HepG2 (cell line): ENCODE results near the gene UAP1L1. TPM values are rescaled to one million over a fixed set of nuclear protein-coding genes. Genes with fewer than 3 reads are reported as not detected.

Experiments
- ARNT2 ChIP-seq: sonication (generic); formaldehyde crosslinking; IDR thresholded peaks from 2 replicates; pipeline ENCODE4 v1.8.0; 2022; ENCODE audit warnings: mild to moderate bottlenecking, low read depth, missing genetic modification reagents, moderate library complexity
- BRCA1 ChIP-seq: sonication (generic); formaldehyde crosslinking; IDR thresholded peaks from 2 replicates; pipeline ENCODE4 v1.4.0; 2020; ENCODE audit warnings: missing genetic modification reagents
- DNMT1 ChIP-seq: sonication (generic); formaldehyde crosslinking; IDR thresholded peaks from 2 replicates; pipeline ENCODE4 v1.5.1; 2020; ENCODE audit warnings: mild to moderate bottlenecking, missing genetic modification reagents
- FOXO1 ChIP-seq: sonication (generic); formaldehyde crosslinking; IDR thresholded peaks from 2 replicates; pipeline ENCODE4 v1.4.0; 2020; ENCODE audit warnings: missing genetic modification reagents
- JUNB ChIP-seq: sonication (generic); formaldehyde crosslinking; IDR thresholded peaks from 2 replicates; pipeline ENCODE4 v1.8.0; 2022; ENCODE audit warnings: missing genetic modification reagents, mild to moderate bottlenecking, borderline replicate concordance
- MAFF ChIP-seq: IDR thresholded peaks from 2 replicates; pipeline ENCODE4 v1.6.1; 2011; ENCODE audit warnings: low read depth, low read length, improper control_type of control experiment
- NCOA1 ChIP-seq: sonication (generic); formaldehyde crosslinking; IDR thresholded peaks from 2 replicates; pipeline ENCODE4 v1.9.0; 2021; ENCODE audit warnings: missing genetic modification reagents
- PRMT3 ChIP-seq: sonication (generic); formaldehyde crosslinking; IDR thresholded peaks from 2 replicates; pipeline ENCODE4 v1.8.1; 2022; ENCODE audit warnings: low read depth, mild to moderate bottlenecking, moderate library complexity, missing genetic modification reagents, borderline replicate concordance
- SIX1 ChIP-seq: sonication (generic); formaldehyde crosslinking; IDR thresholded peaks from 2 replicates; pipeline ENCODE4 v1.4.0; 2020; ENCODE audit warnings: missing genetic modification reagents, borderline replicate concordance
- THAP11 ChIP-seq: IDR thresholded peaks from 2 replicates; pipeline ENCODE4 v1.6.1; 2016; ENCODE audit warnings: missing biosample characterization, missing genetic modification reagents
- ZNF138 ChIP-seq: sonication (generic); formaldehyde crosslinking; IDR thresholded peaks from 2 replicates; pipeline ENCODE4 v1.5.0; 2020; ENCODE audit warnings: mild to moderate bottlenecking, low read depth, missing genetic modification reagents
- ZNF292 ChIP-seq: sonication (generic); formaldehyde crosslinking; IDR thresholded peaks from 2 replicates; pipeline ENCODE4 v1.8.1; 2022; ENCODE audit warnings: mild to moderate bottlenecking, low read depth, missing genetic modification reagents, borderline replicate concordance
- ZNF343 ChIP-seq: sonication (generic); formaldehyde crosslinking; IDR thresholded peaks from 2 replicates; pipeline ENCODE4 v1.4.0; 2020; ENCODE audit warnings: mild to moderate bottlenecking, missing genetic modification reagents
- ZNF556 ChIP-seq: sonication (generic); formaldehyde crosslinking; IDR thresholded peaks from 2 replicates; pipeline ENCODE4 v1.4.0; 2020; ENCODE audit warnings: mild to moderate bottlenecking, missing genetic modification reagents, borderline replicate concordance
- ZNF737 ChIP-seq: sonication (generic); formaldehyde crosslinking; IDR thresholded peaks from 2 replicates; pipeline ENCODE4 v1.5.0; 2020; ENCODE audit warnings: missing genetic modification reagents, mild to moderate bottlenecking, borderline replicate concordance
- polyA plus RNA-seq, 8 experiments: library from polyadenylated mRNA; depleted of rRNA in 3 of 8; stranded (reverse) in 7 of 8; unstranded in 1 of 8; fragments of >200 nt; fragmentation: Illumina TruSeq in 4 of 8; extraction: Trizol in 4 of 8; gene quantifications; 2 replicates each; pipeline versions ENCODE4 v1.2.1 to v1.2.3, GENCODE V29; 2011 to 2016; ENCODE audit warnings: low read depth in 4 of 8, missing spikeins in 1 of 8, mixed read lengths in 1 of 8; ENCODE audit not compliant: insufficient read depth in 1 of 8
- total RNA-seq, 5 experiments: library from RNA; depleted of rRNA; stranded (reverse); fragments of >200 nt; fragmentation: Illumina TruSeq; extraction: Trizol; gene quantifications; 2 replicates each; pipeline ENCODE4 v1.2.3, GENCODE V29; 2016; ENCODE audit warnings: low read depth in 1 of 5
- TF ChIP-seq, protein P1 (sequence below): sonication (generic); formaldehyde crosslinking; IDR thresholded peaks from 2 replicates; pipeline ENCODE4 v1.4.0; 2020; ENCODE audit warnings: mild to moderate bottlenecking, missing genetic modification reagents
- TF ChIP-seq, protein P2 (sequence below): sonication (generic); formaldehyde crosslinking; IDR thresholded peaks from 2 replicates; pipeline ENCODE4 v1.4.0; 2020; ENCODE audit warnings: mild to moderate bottlenecking, low read depth, missing genetic modification reagents
- TF ChIP-seq, protein P3 (sequence below): IDR thresholded peaks from 2 replicates; pipeline ENCODE4 v1.4.0; 2020; ENCODE audit warnings: mild to moderate bottlenecking, missing genetic modification reagents
- TF ChIP-seq, protein P4 (sequence below): IDR thresholded peaks from 2 replicates; pipeline ENCODE4 v1.6.1; 2012; ENCODE audit warnings: inconsistent platforms

UAP1L1 gene
- total and polyA plus RNA-seq, 2 of the 13 experiments (the other 11 are each of a cell fraction or from before 2014, with no cell fraction given): 5.4 to 6.4 TPM

DNA sequence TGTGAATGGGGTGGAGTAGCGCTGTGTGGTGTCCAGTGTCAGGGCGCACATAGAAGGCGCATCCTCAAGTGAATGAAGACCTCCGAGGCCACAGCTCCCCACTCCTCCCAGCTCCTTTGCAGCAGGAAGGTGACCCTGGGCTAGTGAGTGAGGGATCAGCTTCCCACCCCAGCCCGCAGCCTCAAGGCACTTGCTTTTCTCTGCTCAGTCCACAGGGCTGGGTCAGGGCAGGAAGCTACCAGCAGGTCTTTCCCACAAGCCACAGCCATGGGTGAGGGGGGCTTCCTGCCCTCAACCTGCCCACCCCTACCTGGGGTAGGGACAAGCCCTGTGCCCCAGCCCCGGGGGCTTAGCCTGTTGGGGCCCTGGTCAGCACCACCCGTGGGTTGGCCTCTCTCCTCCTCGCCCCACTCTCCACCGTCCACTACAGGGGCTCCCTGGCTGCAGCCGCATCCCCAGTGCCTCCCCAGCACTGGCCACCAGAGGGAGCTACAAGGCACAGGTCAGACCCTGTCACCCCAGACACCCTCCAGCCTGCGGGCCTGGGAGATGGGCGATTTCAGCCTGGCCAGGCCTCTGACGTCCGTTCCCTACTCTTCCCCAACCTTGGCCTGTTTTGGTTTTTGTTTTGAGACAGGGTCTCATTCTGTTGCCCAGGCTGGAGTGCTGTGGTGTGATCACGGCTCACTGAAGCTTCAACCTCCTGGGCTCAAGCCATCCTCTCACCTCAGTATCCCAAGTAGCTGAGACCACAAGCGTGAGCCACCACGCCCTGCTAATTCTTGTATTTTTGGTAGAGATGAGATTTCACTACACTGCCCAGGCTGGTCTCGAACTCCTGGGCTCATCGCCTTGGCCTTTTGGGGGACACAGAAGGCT, 48.0 kb upstream of the UAP1L1 start (continued):
- TF ChIP-seq, protein P1, sequence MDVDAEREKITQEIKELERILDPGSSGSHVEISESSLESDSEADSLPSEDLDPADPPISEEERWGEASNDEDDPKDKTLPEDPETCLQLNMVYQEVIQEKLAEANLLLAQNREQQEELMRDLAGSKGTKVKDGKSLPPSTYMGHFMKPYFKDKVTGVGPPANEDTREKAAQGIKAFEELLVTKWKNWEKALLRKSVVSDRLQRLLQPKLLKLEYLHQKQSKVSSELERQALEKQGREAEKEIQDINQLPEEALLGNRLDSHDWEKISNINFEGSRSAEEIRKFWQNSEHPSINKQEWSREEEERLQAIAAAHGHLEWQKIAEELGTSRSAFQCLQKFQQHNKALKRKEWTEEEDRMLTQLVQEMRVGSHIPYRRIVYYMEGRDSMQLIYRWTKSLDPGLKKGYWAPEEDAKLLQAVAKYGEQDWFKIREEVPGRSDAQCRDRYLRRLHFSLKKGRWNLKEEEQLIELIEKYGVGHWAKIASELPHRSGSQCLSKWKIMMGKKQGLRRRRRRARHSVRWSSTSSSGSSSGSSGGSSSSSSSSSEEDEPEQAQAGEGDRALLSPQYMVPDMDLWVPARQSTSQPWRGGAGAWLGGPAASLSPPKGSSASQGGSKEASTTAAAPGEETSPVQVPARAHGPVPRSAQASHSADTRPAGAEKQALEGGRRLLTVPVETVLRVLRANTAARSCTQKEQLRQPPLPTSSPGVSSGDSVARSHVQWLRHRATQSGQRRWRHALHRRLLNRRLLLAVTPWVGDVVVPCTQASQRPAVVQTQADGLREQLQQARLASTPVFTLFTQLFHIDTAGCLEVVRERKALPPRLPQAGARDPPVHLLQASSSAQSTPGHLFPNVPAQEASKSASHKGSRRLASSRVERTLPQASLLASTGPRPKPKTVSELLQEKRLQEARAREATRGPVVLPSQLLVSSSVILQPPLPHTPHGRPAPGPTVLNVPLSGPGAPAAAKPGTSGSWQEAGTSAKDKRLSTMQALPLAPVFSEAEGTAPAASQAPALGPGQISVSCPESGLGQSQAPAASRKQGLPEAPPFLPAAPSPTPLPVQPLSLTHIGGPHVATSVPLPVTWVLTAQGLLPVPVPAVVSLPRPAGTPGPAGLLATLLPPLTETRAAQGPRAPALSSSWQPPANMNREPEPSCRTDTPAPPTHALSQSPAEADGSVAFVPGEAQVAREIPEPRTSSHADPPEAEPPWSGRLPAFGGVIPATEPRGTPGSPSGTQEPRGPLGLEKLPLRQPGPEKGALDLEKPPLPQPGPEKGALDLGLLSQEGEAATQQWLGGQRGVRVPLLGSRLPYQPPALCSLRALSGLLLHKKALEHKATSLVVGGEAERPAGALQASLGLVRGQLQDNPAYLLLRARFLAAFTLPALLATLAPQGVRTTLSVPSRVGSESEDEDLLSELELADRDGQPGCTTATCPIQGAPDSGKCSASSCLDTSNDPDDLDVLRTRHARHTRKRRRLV (CRISPR knock-in tag): no peak
- TF ChIP-seq NCOA1: no peak
- no peak for TF ChIP-seq JUNB (CRISPR knock-in tag)
- TF ChIP-seq MAFF: no peak
- TF ChIP-seq FOXO1 (CRISPR knock-in tag): 0 out of 2 replicates have a peak, but pooled peaks have one; percentile 7
- no peak for TF ChIP-seq SIX1 (CRISPR knock-in tag)
- 0 out of 2 replicates have a peak, but pooled peaks have one; percentile 38 for TF ChIP-seq ZNF292 (CRISPR knock-in tag)
- TF ChIP-seq, protein P2, sequence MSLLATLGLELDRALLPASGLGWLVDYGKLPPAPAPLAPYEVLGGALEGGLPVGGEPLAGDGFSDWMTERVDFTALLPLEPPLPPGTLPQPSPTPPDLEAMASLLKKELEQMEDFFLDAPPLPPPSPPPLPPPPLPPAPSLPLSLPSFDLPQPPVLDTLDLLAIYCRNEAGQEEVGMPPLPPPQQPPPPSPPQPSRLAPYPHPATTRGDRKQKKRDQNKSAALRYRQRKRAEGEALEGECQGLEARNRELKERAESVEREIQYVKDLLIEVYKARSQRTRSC (CRISPR knock-in tag): no peak
- no peak for TF ChIP-seq BRCA1 (CRISPR knock-in tag)
- TF ChIP-seq, protein P3, sequence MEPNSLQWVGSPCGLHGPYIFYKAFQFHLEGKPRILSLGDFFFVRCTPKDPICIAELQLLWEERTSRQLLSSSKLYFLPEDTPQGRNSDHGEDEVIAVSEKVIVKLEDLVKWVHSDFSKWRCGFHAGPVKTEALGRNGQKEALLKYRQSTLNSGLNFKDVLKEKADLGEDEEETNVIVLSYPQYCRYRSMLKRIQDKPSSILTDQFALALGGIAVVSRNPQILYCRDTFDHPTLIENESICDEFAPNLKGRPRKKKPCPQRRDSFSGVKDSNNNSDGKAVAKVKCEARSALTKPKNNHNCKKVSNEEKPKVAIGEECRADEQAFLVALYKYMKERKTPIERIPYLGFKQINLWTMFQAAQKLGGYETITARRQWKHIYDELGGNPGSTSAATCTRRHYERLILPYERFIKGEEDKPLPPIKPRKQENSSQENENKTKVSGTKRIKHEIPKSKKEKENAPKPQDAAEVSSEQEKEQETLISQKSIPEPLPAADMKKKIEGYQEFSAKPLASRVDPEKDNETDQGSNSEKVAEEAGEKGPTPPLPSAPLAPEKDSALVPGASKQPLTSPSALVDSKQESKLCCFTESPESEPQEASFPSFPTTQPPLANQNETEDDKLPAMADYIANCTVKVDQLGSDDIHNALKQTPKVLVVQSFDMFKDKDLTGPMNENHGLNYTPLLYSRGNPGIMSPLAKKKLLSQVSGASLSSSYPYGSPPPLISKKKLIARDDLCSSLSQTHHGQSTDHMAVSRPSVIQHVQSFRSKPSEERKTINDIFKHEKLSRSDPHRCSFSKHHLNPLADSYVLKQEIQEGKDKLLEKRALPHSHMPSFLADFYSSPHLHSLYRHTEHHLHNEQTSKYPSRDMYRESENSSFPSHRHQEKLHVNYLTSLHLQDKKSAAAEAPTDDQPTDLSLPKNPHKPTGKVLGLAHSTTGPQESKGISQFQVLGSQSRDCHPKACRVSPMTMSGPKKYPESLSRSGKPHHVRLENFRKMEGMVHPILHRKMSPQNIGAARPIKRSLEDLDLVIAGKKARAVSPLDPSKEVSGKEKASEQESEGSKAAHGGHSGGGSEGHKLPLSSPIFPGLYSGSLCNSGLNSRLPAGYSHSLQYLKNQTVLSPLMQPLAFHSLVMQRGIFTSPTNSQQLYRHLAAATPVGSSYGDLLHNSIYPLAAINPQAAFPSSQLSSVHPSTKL (CRISPR knock-in tag): no peak
- TF ChIP-seq DNMT1 (CRISPR knock-in tag): no peak
- TF ChIP-seq, protein P4, sequence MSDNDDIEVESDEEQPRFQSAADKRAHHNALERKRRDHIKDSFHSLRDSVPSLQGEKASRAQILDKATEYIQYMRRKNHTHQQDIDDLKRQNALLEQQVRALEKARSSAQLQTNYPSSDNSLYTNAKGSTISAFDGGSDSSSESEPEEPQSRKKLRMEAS: no peak; the same call in 1 of the 2 replicates
- TF ChIP-seq THAP11 (CRISPR knock-in tag): peak; percentile 36; the same call in 1 of the 2 replicates
- no peak for TF ChIP-seq ZNF737 (CRISPR knock-in tag)
- no peak for TF ChIP-seq ZNF343 (CRISPR knock-in tag)
- TF ChIP-seq ZNF556 (CRISPR knock-in tag): no peak
- no peak for TF ChIP-seq ZNF138 (CRISPR knock-in tag)
- TF ChIP-seq ARNT2 (CRISPR knock-in tag): no peak
- TF ChIP-seq PRMT3 (CRISPR knock-in tag): no peak
